Transverse colon (tissue), 3 donors: ENCODE results near the gene PRKCA.

Source experiments
- EP300 ChIP-seq: sonication (generic); formaldehyde crosslinking; IDR thresholded peaks from one replicate; pipeline ENCODE4 v1.6.1; 2017; ENCODE audit warnings: antibody characterized with exemption, low read depth
- POLR2A ChIP-seq: fragments of 450-650 bp; IDR thresholded peaks from one replicate; pipeline ENCODE4 v1.6.1; 2016; ENCODE audit warnings: antibody characterized with exemption, mild to moderate bottlenecking, moderate library complexity
- TF ChIP-seq, protein P1 (sequence below), 5 experiments: fragments of 200-600 bp in 3 of 5; fragments of 450-650 bp in 2 of 5; sonication (generic) in 3 of 5; IDR thresholded peaks; 1 replicate in 2 of 5; 2 replicates in 3 of 5; pipeline ENCODE4 v1.5.1; 2016 to 2017; ENCODE audit warnings: antibody characterized with exemption in 5 of 5, inconsistent platforms in 3 of 5, mild to moderate bottlenecking in 2 of 5, moderate library complexity in 1 of 5

DNA sequence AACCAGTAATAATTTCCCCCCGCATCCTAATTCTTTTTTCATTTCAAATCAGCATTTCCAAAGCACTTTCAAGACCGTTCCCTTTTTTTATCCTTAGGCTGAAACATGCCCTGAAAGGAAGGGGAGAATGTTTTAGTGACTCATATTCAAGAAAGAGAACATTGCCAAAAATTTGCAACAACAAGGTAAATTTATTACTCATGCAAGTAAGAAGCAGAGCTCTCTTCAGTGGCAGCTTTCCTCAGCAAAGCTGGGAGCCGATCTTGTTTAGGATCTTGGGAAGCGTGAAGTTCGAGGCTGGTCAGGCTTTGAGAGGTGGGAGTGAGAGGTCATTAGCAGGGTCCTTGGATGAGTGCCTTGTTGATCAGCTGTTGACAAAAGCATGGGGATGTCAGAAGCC is 129.5 kb downstream of the PRKCA start:
- TF ChIP-seq EP300 (no peak), POLR2A (no peak)
- TF ChIP-seq, protein P1, sequence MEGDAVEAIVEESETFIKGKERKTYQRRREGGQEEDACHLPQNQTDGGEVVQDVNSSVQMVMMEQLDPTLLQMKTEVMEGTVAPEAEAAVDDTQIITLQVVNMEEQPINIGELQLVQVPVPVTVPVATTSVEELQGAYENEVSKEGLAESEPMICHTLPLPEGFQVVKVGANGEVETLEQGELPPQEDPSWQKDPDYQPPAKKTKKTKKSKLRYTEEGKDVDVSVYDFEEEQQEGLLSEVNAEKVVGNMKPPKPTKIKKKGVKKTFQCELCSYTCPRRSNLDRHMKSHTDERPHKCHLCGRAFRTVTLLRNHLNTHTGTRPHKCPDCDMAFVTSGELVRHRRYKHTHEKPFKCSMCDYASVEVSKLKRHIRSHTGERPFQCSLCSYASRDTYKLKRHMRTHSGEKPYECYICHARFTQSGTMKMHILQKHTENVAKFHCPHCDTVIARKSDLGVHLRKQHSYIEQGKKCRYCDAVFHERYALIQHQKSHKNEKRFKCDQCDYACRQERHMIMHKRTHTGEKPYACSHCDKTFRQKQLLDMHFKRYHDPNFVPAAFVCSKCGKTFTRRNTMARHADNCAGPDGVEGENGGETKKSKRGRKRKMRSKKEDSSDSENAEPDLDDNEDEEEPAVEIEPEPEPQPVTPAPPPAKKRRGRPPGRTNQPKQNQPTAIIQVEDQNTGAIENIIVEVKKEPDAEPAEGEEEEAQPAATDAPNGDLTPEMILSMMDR (IDR thresholded peaks at IDR 0.05) = no peak
